Peyer's patch (tissue), 4 donors: ENCODE results near the gene TRIM39. TPM values are rescaled to one million over a fixed set of nuclear protein-coding genes. Genes with fewer than 3 reads are reported as not detected.

Experiments used
- DNase-seq, 3 donors: peaks; one replicate each; pipeline ENCODE4 v3.0.0-alpha.2; 2017 to 2019
- H3K27ac ChIP-seq, 4 donors: fragments of 200-600 bp; sonication (generic); one replicate each; pipeline ENCODE4 v1.5.1; 2016 to 2019
- H3K27me3 ChIP-seq, 2 donors: fragments of 200-600 bp; sonication (generic); one replicate each; pipeline ENCODE4 v1.5.1; 2019
- H3K36me3 ChIP-seq, 3 donors: fragments of 200-600 bp; sonication (generic); one replicate each; pipeline ENCODE4 v1.5.1; 2016 to 2019
- H3K4me1 ChIP-seq, 4 donors: fragments of 200-600 bp; sonication (generic); one replicate each; pipeline ENCODE4 v1.5.1; 2016 to 2019
- H3K4me3 ChIP-seq, 4 donors: fragments of 200-600 bp; sonication (generic); 1 replicate in 3 of 4; 2 replicates in 1 of 4; pipeline ENCODE4 v1.5.1; 2016 to 2019; ENCODE audit warnings: mild to moderate bottlenecking in 1 of 4
- H3K9me3 ChIP-seq, 4 donors: fragments of 200-600 bp; sonication (generic); one replicate each; pipeline ENCODE4 v1.5.1; 2016 to 2019; ENCODE audit warnings: mild to moderate bottlenecking in 1 of 4
- POLR2A ChIP-seq, 2 donors: fragments of 450-650 bp; IDR thresholded peaks; one replicate each; pipeline ENCODE4 v1.5.1; 2017; ENCODE audit warnings: antibody characterized with exemption in 2 of 2, mild to moderate bottlenecking in 2 of 2, moderate library complexity in 2 of 2
- total RNA-seq, 4 donors: library from RNA; depleted of rRNA; stranded (reverse); fragments of >200 nt; gene quantifications; one replicate each; pipeline ENCODE4 v1.1.0, GENCODE V29; 2016
- TF ChIP-seq, protein P1 (sequence below), 6 experiments: fragments of 450-650 bp in 4 of 6; fragments of 200-600 bp in 2 of 6; sonication (generic) in 1 of 6; IDR thresholded peaks; one replicate each; pipeline ENCODE4 v1.5.1; 2017 to 2019; ENCODE audit warnings: antibody characterized with exemption in 6 of 6, mild to moderate bottlenecking in 3 of 6, moderate library complexity in 1 of 6

TRIM39 gene
- total RNA-seq, 4 donors from 2014 or later = 10.7 to 23.6 (median 16.4) TPM

DNA sequence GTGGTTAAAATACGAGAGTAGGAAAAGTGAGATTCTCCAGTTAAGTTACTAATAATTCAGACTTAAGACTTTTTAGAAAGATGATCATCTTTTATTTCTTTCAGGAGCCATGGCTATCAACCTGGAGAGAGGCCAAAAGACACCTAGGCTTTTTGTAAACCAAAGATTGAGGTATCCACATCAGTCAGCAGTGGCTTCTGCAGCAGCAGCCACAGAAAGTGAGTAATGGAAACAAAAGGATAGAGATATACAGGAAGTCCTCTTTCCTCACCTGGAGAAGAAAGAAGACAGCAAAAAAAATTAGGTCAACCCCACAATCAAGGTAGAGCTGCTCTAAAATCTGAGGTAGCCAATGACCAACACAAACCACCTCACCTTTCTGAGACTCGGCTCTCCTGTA is 22.7 kb upstream of the TRIM39 start:
- TF ChIP-seq POLR2A (IDR thresholded peaks at IDR 0.05) = no peak
- TF ChIP-seq, protein P1, sequence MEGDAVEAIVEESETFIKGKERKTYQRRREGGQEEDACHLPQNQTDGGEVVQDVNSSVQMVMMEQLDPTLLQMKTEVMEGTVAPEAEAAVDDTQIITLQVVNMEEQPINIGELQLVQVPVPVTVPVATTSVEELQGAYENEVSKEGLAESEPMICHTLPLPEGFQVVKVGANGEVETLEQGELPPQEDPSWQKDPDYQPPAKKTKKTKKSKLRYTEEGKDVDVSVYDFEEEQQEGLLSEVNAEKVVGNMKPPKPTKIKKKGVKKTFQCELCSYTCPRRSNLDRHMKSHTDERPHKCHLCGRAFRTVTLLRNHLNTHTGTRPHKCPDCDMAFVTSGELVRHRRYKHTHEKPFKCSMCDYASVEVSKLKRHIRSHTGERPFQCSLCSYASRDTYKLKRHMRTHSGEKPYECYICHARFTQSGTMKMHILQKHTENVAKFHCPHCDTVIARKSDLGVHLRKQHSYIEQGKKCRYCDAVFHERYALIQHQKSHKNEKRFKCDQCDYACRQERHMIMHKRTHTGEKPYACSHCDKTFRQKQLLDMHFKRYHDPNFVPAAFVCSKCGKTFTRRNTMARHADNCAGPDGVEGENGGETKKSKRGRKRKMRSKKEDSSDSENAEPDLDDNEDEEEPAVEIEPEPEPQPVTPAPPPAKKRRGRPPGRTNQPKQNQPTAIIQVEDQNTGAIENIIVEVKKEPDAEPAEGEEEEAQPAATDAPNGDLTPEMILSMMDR (IDR thresholded peaks at IDR 0.05) = no peak
- no peak overlapping the region for H3K4me3 ChIP-seq
- peaks cover 0 to 6% (median 0%) of the 10 kb centered on the region in 3 donors for H3K36me3 ChIP-seq
- H3K27me3 ChIP-seq = no peaks in the 10 kb centered on the region
- H3K4me1 ChIP-seq = no peaks in the 10 kb centered on the region
- DNase-seq = no peak
- H3K27ac ChIP-seq = no peak overlapping the region
- no peaks in the 10 kb centered on the region for H3K9me3 ChIP-seq

GRCh38 chr6:30311101-30311500 is 15.6 kb upstream of the TRIM39 start:
- Histone ChIP-seq H3K4me3 (no peak overlapping the region), H3K4me1 (peaks cover 0 to 4% (median 0%) of the 10 kb centered on the region in 4 donors), H3K27me3 (no peaks in the 10 kb centered on the region), H3K9me3 (no peaks in the 10 kb centered on the region), H3K27ac (no peak overlapping the region), H3K36me3 (peaks cover 0 to 26% (median 0%) of the 10 kb centered on the region in 3 donors)
- TF ChIP-seq, protein P1 (IDR thresholded peaks at IDR 0.05) = no peak
- TF ChIP-seq POLR2A (IDR thresholded peaks at IDR 0.05) = no peak
- no peak for DNase-seq

DNA sequence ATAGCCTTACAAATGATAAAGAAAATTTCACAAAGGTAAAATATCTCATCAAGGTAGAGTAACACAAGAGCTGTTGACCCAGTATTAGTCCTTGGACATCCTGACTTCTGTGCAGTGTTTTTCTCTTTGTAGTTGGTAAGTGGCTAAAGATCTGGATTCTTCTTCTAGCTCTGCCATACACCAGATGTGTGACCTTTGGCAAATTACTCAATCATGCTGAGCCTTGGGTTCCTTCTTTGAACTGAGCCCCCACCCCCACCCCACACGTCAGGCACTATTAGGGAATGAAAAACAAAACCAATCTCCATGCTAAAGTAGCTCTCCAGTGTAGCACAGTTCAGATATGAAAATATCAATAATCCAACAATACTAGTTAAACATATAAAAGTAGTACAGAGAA is 15.1 kb upstream of the TRIM39 start:
- Histone ChIP-seq H3K27ac (no peak overlapping the region), H3K4me1 (peaks cover 0 to 4% (median 0%) of the 10 kb centered on the region in 4 donors), H3K4me3 (no peak overlapping the region), H3K9me3 (no peaks in the 10 kb centered on the region), H3K27me3 (no peaks in the 10 kb centered on the region), H3K36me3 (peaks cover 0 to 21% (median 0%) of the 10 kb centered on the region in 3 donors)
- TF ChIP-seq, protein P1 (IDR thresholded peaks at IDR 0.05) = no peak
- no peak for TF ChIP-seq POLR2A (IDR thresholded peaks at IDR 0.05)
- DNase-seq = no peak

DNA sequence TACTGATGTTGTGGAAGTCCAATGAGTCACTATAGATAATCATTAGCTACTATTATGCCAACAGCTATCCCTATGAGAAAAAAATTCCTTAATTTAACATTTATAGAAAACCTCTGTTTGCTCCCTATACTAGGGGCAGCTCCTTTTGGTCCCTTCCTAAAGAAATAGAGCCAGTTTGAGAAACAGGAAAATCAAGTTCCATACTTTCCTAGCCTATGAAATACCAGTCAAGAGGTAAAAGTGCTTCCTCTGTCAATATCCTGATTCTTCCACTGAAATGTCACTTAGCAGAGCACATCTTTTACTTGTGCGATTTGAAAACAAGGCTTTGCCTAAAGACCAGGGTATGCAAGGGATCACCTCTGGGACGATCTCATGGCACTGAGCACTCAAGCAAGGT is 14.5 kb upstream of the TRIM39 start:
- peaks cover 0 to 4% (median 0%) of the 10 kb centered on the region in 4 donors for H3K4me1 ChIP-seq
- H3K36me3 ChIP-seq = peaks cover 0 to 21% (median 0%) of the 10 kb centered on the region in 3 donors
- no peak for DNase-seq

DNA sequence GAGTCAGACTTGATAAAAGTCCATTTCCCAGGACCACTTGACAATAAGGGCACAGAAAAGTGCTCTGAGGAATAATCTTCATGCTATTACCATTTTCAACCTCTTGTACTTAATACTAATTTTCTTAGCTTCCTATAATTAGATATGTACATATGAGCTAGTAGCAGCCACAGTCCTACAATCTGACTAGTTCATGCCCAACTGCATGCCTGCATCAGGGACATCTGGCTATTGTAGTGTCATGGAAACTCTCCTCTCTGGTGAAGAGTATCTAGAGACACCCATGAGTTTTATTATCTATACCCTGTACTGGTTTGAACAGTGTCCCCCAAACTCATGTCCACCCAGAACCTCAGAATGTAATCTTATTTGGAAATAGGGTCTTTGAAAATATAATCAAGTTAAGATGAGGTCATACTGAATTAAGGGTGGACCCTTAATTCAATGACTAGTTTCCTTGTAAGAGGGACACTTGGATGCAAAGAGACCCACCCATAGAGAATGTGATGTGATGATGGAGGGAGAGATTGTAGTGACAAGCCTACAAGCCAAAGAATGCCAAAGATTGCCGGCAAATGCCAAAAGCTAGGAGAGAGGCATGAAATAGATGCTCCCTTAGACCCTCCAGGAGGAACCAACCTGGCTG is 13.9 kb upstream of the TRIM39 start:
- H3K27ac ChIP-seq = no peak overlapping the region
- H3K4me3 ChIP-seq = no peak overlapping the region
- DNase-seq = no peak
- H3K4me1 ChIP-seq = peaks cover 0 to 4% (median 0%) of the 10 kb centered on the region in 4 donors
- H3K36me3 ChIP-seq = peaks cover 0 to 21% (median 0%) of the 10 kb centered on the region in 3 donors
- H3K27me3 ChIP-seq = no peaks in the 10 kb centered on the region
- no peak for TF ChIP-seq POLR2A (IDR thresholded peaks at IDR 0.05)
- TF ChIP-seq, protein P1 (IDR thresholded peaks at IDR 0.05) = no peak
- H3K9me3 ChIP-seq = no peaks in the 10 kb centered on the region

More for the DNA sequence above, 14.5 kb upstream of the TRIM39 start:
- Histone ChIP-seq H3K27ac (no peak overlapping the region), H3K4me3 (no peak overlapping the region), H3K9me3 (no peaks in the 10 kb centered on the region), H3K27me3 (no peaks in the 10 kb centered on the region)
- TF ChIP-seq, protein P1 (IDR thresholded peaks at IDR 0.05) = no peak
- TF ChIP-seq POLR2A (IDR thresholded peaks at IDR 0.05) = no peak
